ENCODE measurements around the gene IFT81. TPM values are rescaled to one million over a fixed set of nuclear protein-coding genes. Genes with fewer than 3 reads are reported as not detected.

Gene IFT81
- total RNA-seq, 1 experiment from 2014 or later: 9.0 TPM

DNA sequence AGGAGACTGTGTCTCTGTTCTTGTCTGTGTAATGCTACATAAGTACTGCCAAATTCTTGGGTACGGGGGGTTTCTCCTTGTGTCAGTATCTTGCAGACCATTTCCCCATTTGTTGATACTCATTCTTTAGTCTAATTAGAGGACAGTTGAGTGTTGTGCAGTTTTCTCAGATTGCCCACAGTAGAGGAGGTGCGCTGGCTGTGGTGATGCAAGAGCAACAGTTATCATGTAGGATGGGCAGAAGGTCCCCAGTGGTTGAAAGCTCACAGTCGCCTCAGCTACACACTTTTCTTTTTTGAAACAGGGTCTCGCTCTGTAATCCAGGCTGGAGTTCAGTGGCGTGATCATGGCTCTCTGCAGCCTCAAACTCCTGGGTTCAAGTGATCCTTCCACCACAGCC, 119.1 kb downstream of the IFT81 start:
- intact Hi-C loops (cut with micrococcal nuclease): no loop called here
- ATAC-seq: no peak
- RAD21 ChIA-PET (ENCODE audit: low non-redundant PET in 1 of 2, low total read pairs in 2 of 2, uncharacterized antibody in 2 of 2, unreplicated experiment in 2 of 2): interaction anchor here in 1 of 2 experiments (0.6 kb wide), 1 partner anchor 145 kb away, joined by 3 read pairs; no protein-coding TSS in a partner anchor
- POLR2A ChIA-PET: interaction anchor here (0.6 kb wide), 1 partner anchor 354 kb away, joined by 3 read pairs; no protein-coding TSS in a partner anchor
- no peaks in the 10 kb centered on the region for H4K20me1 ChIP-seq (ENCODE audit: insufficient read depth)
- no peaks in the 10 kb centered on the region for H3K9me2 ChIP-seq (ENCODE audit: insufficient read depth)
- CTCF ChIA-PET: no interaction called here
- no peak overlapping the region for H3K4me2 ChIP-seq (ENCODE audit: low read length)
- no peak for TF ChIP-seq POLR2A (IDR thresholded peaks at IDR 0.05; ENCODE audit: borderline replicate concordance, extremely low read depth, insufficient read depth, insufficient read length)
- no peak for TF ChIP-seq SIN3A (IDR thresholded peaks at IDR 0.05; ENCODE audit: low read depth)
- TF ChIP-seq ZFX (IDR thresholded peaks at IDR 0.05): no peak
- no peak for TF ChIP-seq ELF1 (IDR thresholded peaks at IDR 0.05; ENCODE audit: borderline replicate concordance, low read depth)
- no peak for TF ChIP-seq REST (IDR thresholded peaks at IDR 0.05; ENCODE audit: low read depth)
- no peak for TF ChIP-seq POLR2AphosphoS5 (IDR thresholded peaks at IDR 0.05; ENCODE audit: low read depth, low read length)
- TF ChIP-seq RAD21 (IDR thresholded peaks at IDR 0.05; ENCODE audit: low read depth): no peak
- no peak for TF ChIP-seq ZNF274 (IDR thresholded peaks at IDR 0.05; ENCODE audit: low read depth, low read length)
- TF ChIP-seq FOSL1 (IDR thresholded peaks at IDR 0.05; ENCODE audit: low read depth): no peak
- no peak for TF ChIP-seq EZH2 (IDR thresholded peaks at IDR 0.05)
- no peak for TF ChIP-seq ZBTB33 (IDR thresholded peaks at IDR 0.05; ENCODE audit: extremely low read depth, insufficient replicate concordance, low read length)
- no peak for TF ChIP-seq EGR1 (IDR thresholded peaks at IDR 0.05; ENCODE audit: low read depth)
- TF ChIP-seq CTCF (IDR thresholded peaks at IDR 0.05 in 2 of 3, conservative IDR thresholded peaks at IDR 0.05 in 1 of 3; ENCODE audit: borderline replicate concordance in 1 of 3, insufficient read depth in 1 of 3, low read depth in 2 of 3, low read length in 2 of 3): no peak
- no peak overlapping the region for H3K27ac ChIP-seq (ENCODE audit: low read depth, low read length)
- no TSS peak for BruUV-seq (replicated peaks)
- H3K4me3 ChIP-seq (replicated peaks in 1 of 2; ENCODE audit: low read depth in 1 of 2, low read length in 2 of 2): no peak overlapping the region
- no peaks in the 10 kb centered on the region for H3K9me3 ChIP-seq (ENCODE audit: control insufficient read depth in 1 of 2, insufficient read depth in 1 of 2, low read depth in 1 of 2, low read length in 2 of 2)
- peaks cover 15 to 22% of the 10 kb centered on the region in 2 experiments for H3K4me1 ChIP-seq (ENCODE audit: control insufficient read depth in 1 of 2, insufficient read depth in 2 of 2, low read length in 2 of 2)
- H3K36me3 ChIP-seq (ENCODE audit: control insufficient read depth in 1 of 2, insufficient read depth in 2 of 2, low read length in 2 of 2): no peaks in the 10 kb centered on the region
- H3K27me3 ChIP-seq (ENCODE audit: insufficient read depth, low read length): no peaks in the 10 kb centered on the region
- no peak overlapping the region for H2AFZ ChIP-seq (ENCODE audit: low read depth, low read length, poor library complexity, severe bottlenecking)
- no peaks in the 10 kb centered on the region for H3K79me2 ChIP-seq (ENCODE audit: insufficient read depth, low read length)
- DNase-seq (ENCODE audit: low read depth, low spot score): no peak
- no peak overlapping the region for H3K9ac ChIP-seq (ENCODE audit: low read length)

All from HCT116 (cell line).